Tibial nerve (tissue), 4 donors: ENCODE results near the gene BCR. TPM values are rescaled to one million over a fixed set of nuclear protein-coding genes. Genes with fewer than 3 reads are reported as not detected.
A peak's percentile ranks its signal among the peaks of the same experiment; 100 is the strongest.

Experiments used
- DNase-seq, 2 donors: peaks; one replicate each; pipeline ENCODE4 v3.0.0-alpha.2; 2019; ENCODE audit warnings: low spot score in 2 of 2
- H3K27ac ChIP-seq, 4 donors: fragments of 200-600 bp; sonication (generic) in 3 of 4; one replicate each; pipeline ENCODE4 v1.5.1; 2017 to 2019; ENCODE audit warnings: mild to moderate bottlenecking in 1 of 4
- H3K27me3 ChIP-seq, 2 donors: fragments of 200-600 bp; sonication (generic) in 1 of 2; one replicate each; pipeline versions ENCODE4 v1.5.1 to v1.6.0; 2017 to 2019
- H3K36me3 ChIP-seq, 3 donors: fragments of 200-600 bp; sonication (generic); one replicate each; pipeline ENCODE4 v1.5.1; 2018 to 2019
- H3K4me1 ChIP-seq, 4 donors: fragments of 200-600 bp; sonication (generic) in 3 of 4; one replicate each; pipeline ENCODE4 v1.5.1; 2017 to 2019
- H3K4me3 ChIP-seq, 4 donors: fragments of 200-600 bp; sonication (generic) in 3 of 4; one replicate each; pipeline ENCODE4 v1.5.1; 2017 to 2019; ENCODE audit warnings: mild to moderate bottlenecking in 1 of 4, moderate library complexity in 1 of 4
- H3K9me3 ChIP-seq, 4 donors: fragments of 200-600 bp; sonication (generic) in 3 of 4; one replicate each; pipeline ENCODE4 v1.5.1; 2017 to 2019
- CTCF ChIP-seq, 5 experiments: fragments of 200-600 bp in 3 of 5; fragments of 450-650 bp in 2 of 5; sonication (generic) in 3 of 5; IDR thresholded peaks; one replicate each; pipeline ENCODE4 v1.5.1; 2016 to 2019; ENCODE audit warnings: antibody characterized with exemption in 5 of 5, mild to moderate bottlenecking in 3 of 5, moderate library complexity in 2 of 5
- EP300 ChIP-seq, 2 donors: sonication (generic); formaldehyde crosslinking; IDR thresholded peaks; one replicate each; pipeline ENCODE4 v1.6.1; 2017; ENCODE audit warnings: antibody characterized with exemption in 2 of 2, mild to moderate bottlenecking in 1 of 2
- POLR2A ChIP-seq, 2 donors: fragments of 450-650 bp; IDR thresholded peaks; one replicate each; pipeline ENCODE4 v1.6.1; 2017; ENCODE audit warnings: antibody characterized with exemption in 2 of 2, mild to moderate bottlenecking in 2 of 2, moderate library complexity in 2 of 2
- WGBS, 2 donors: methylation state at CpG; one replicate each; pipeline ENCODE4 v1.1.5; 2018; 5-methylcytosine and 5-hydroxymethylcytosine counted together
- total RNA-seq, 4 donors: library from RNA; depleted of rRNA; stranded (reverse); fragments of >200 nt; gene quantifications; one replicate each; pipeline ENCODE4 v1.1.0, GENCODE V29; 2016

BCR gene
- total RNA-seq, 4 donors from 2014 or later: 99.0 to 174 (median 120) TPM

- no peak for TF ChIP-seq POLR2A (IDR thresholded peaks at IDR 0.05)
- no peak for TF ChIP-seq EP300 (IDR thresholded peaks at IDR 0.05)
- no peak for TF ChIP-seq CTCF (IDR thresholded peaks at IDR 0.05)
- WGBS, 2 donors: 83 to 93% methylated on average over 4 of the region's 4 CpGs
- Histone ChIP-seq H3K27ac (no peak overlapping the region), H3K9me3 (no peaks in the 10 kb centered on the region), H3K36me3 (peaks cover 0 to 13% (median 0%) of the 10 kb centered on the region in 3 donors), H3K4me1 (peaks cover 0 to 35% (median 9%) of the 10 kb centered on the region in 4 donors), H3K4me3 (no peak overlapping the region), H3K27me3 (no peaks in the 10 kb centered on the region)
- no peak for DNase-seq
These were observed 12.2 kb downstream of the BCR start for GRCh38 chr22:23192558-23192957.

GRCh38 chr22:23193196-23193827 lies 13.0 kb downstream of the BCR start:
- peaks cover 0 to 28% (median 6%) of the 10 kb centered on the region in 4 donors for H3K4me1 ChIP-seq
- DNase-seq: no peak
- peaks cover 0 to 13% (median 0%) of the 10 kb centered on the region in 3 donors for H3K36me3 ChIP-seq
- peak overlapping the region in 1 of 4 donors; percentile 40 for H3K27ac ChIP-seq
- 82 to 87% methylated on average over 5 of the region's 5 CpGs for WGBS, 2 donors
- no peaks in the 10 kb centered on the region for H3K27me3 ChIP-seq
- H3K9me3 ChIP-seq: no peaks in the 10 kb centered on the region
- TF ChIP-seq CTCF (IDR thresholded peaks at IDR 0.05) (no peak), POLR2A (IDR thresholded peaks at IDR 0.05) (no peak), EP300 (IDR thresholded peaks at IDR 0.05) (no peak)
- no peak overlapping the region for H3K4me3 ChIP-seq

- H3K4me1 ChIP-seq: peaks cover 0 to 27% (median 3%) of the 10 kb centered on the region in 4 donors
- TF ChIP-seq EP300 (IDR thresholded peaks at IDR 0.05) (no peak), POLR2A (IDR thresholded peaks at IDR 0.05) (no peak), CTCF (IDR thresholded peaks at IDR 0.05) (no peak)
- DNase-seq: no peak
- 58 to 75% methylated on average over 1 to 3 of the region's 5 CpGs for WGBS, 2 donors
- H3K4me3 ChIP-seq: no peak overlapping the region
- no peaks in the 10 kb centered on the region for H3K9me3 ChIP-seq
- H3K36me3 ChIP-seq: peaks cover 0 to 18% (median 0%) of the 10 kb centered on the region in 3 donors
- peak overlapping the region in 1 of 4 donors; percentile 40 for H3K27ac ChIP-seq
- no peaks in the 10 kb centered on the region for H3K27me3 ChIP-seq
These were observed 13.6 kb downstream of the BCR start for GRCh38 chr22:23193882-23194281.

- H3K27ac ChIP-seq: no peak overlapping the region
- peaks cover 0 to 18% (median 0%) of the 10 kb centered on the region in 3 donors for H3K36me3 ChIP-seq
- WGBS, 2 donors: 79 to 82% methylated on average over 11 of the region's 11 CpGs
- no peak overlapping the region for H3K4me3 ChIP-seq
- no peaks in the 10 kb centered on the region for H3K27me3 ChIP-seq
- H3K9me3 ChIP-seq: no peaks in the 10 kb centered on the region
- no peak for TF ChIP-seq POLR2A (IDR thresholded peaks at IDR 0.05)
- TF ChIP-seq CTCF (IDR thresholded peaks at IDR 0.05): no peak
- no peak for TF ChIP-seq EP300 (IDR thresholded peaks at IDR 0.05)
- H3K4me1 ChIP-seq: peaks cover 0 to 28% (median 3%) of the 10 kb centered on the region in 4 donors
- DNase-seq: no peak
These were observed 15.9 kb downstream of the BCR start for GRCh38 chr22:23196165-23196564.

- Histone ChIP-seq H3K4me1 (peaks cover 0 to 24% (median 3%) of the 10 kb centered on the region in 4 donors), H3K4me3 (no peak overlapping the region), H3K9me3 (no peaks in the 10 kb centered on the region), H3K36me3 (peaks cover 0 to 8% (median 0%) of the 10 kb centered on the region in 3 donors), H3K27me3 (no peaks in the 10 kb centered on the region), H3K27ac (no peak overlapping the region)
- DNase-seq: no peak
- TF ChIP-seq POLR2A (IDR thresholded peaks at IDR 0.05): no peak
- TF ChIP-seq CTCF (IDR thresholded peaks at IDR 0.05): no peak
- TF ChIP-seq EP300 (IDR thresholded peaks at IDR 0.05): no peak
- WGBS, 2 donors: 74 to 79% methylated on average over 8 of the region's 8 CpGs
These were observed 17.5 kb downstream of the BCR start for GRCh38 chr22:23197836-23198235.
